ENCODE measurements around the gene SLC25A25.
"Not testable (repeated sequence)": the region's sequence is repeated elsewhere in the genome, so short reads cannot be mapped to it uniquely, and the experiment has no call there.

The SLC25A25 gene

GRCh38 chr9:128128836-128129590 lies 61.0 kb downstream of the SLC25A25 start:
- DNase-seq, result no peak

- not testable (repeated sequence) for DNase-seq
Observed at GRCh38 chr9:128129976-128130590, 62.1 kb downstream of the SLC25A25 start.

- DNase-seq, result not testable (repeated sequence)
Observed at GRCh38 chr9:128130651-128131050, 62.6 kb downstream of the SLC25A25 start.

GRCh38 chr9:128131346-128131745 lies 63.3 kb downstream of the SLC25A25 start:
- not testable (repeated sequence) for DNase-seq

GRCh38 chr9:128132139-128132538 lies 64.1 kb downstream of the SLC25A25 start:
- not testable (repeated sequence) for DNase-seq

GRCh38 chr9:128135561-128135960 lies 67.5 kb downstream of the SLC25A25 start:
- DNase-seq, result not testable (repeated sequence)

- no peak for DNase-seq
Observed at GRCh38 chr9:128136816-128137793, 69.1 kb downstream of the SLC25A25 start.

- DNase-seq, result no peak
Observed at GRCh38 chr9:128138001-128138400, 70.0 kb downstream of the SLC25A25 start.

- no peak for DNase-seq
Observed at GRCh38 chr9:128139621-128140020, 71.6 kb downstream of the SLC25A25 start.

- no peak for DNase-seq
Observed at GRCh38 chr9:128141604-128142003, 73.6 kb downstream of the SLC25A25 start.

- no peak for DNase-seq
Observed at GRCh38 chr9:128142061-128142460, 74.0 kb downstream of the SLC25A25 start.

- DNase-seq, result no peak
Observed at GRCh38 chr9:128142596-128142995, 74.6 kb downstream of the SLC25A25 start.

GRCh38 chr9:128143525-128144238 lies 75.7 kb downstream of the SLC25A25 start:
- DNase-seq, result no peak

- no peak for DNase-seq
Observed at GRCh38 chr9:128144239-128145181, 76.5 kb downstream of the SLC25A25 start.

- no peak for DNase-seq
Observed at GRCh38 chr9:128145536-128145935, 77.5 kb downstream of the SLC25A25 start.

- DNase-seq, result no peak
Observed at GRCh38 chr9:128145951-128146351, 77.9 kb downstream of the SLC25A25 start.

- no peak for DNase-seq
Observed at GRCh38 chr9:128146591-128147120, 78.6 kb downstream of the SLC25A25 start.

GRCh38 chr9:128148509-128149000 lies 80.5 kb downstream of the SLC25A25 start:
- DNase-seq, result no peak

GRCh38 chr9:128149001-128149701 lies 81.1 kb downstream of the SLC25A25 start, which contains the start of gene LCN2:
Gene LCN2 (plus strand): TSS chr9:128149453. CDS start chr9:128149526, 73 bp downstream.
- DNase-seq, result no peak

- no peak for DNase-seq
Observed at GRCh38 chr9:128149951-128150593, 82.0 kb downstream of the SLC25A25 start.
